Measurements from ENCODE around the gene CEBPZOS.
"Not testable (repeated sequence)": the region's sequence is repeated elsewhere in the genome, so short reads cannot be mapped to it uniquely, and the experiment has no call there.

- not testable (repeated sequence) for TF ChIP-seq CTCF (IDR thresholded peaks at IDR 0.05 in 2 of 3, conservative IDR thresholded peaks at IDR 0.05 in 1 of 3; ENCODE audit: borderline replicate concordance in 1 of 3, insufficient read depth in 1 of 3, low read depth in 2 of 3, low read length in 2 of 3); ZBTB33 (IDR thresholded peaks at IDR 0.05; ENCODE audit: extremely low read depth, insufficient replicate concordance, low read length); POLR2A (IDR thresholded peaks at IDR 0.05; ENCODE audit: borderline replicate concordance, extremely low read depth, insufficient read depth, insufficient read length); EZH2 (IDR thresholded peaks at IDR 0.05); SRF (IDR thresholded peaks at IDR 0.05; ENCODE audit: low read depth); POLR2AphosphoS5 (IDR thresholded peaks at IDR 0.05; ENCODE audit: low read depth, low read length); JUND (IDR thresholded peaks at IDR 0.05); ZFX (IDR thresholded peaks at IDR 0.05)
Observed at GRCh38 chr2:37206760-37207159, 10.5 kb downstream of the CEBPZOS start.
